OCI-M2 (cell line): ENCODE measurements around the gene DOCK4.
A peak's percentile ranks its signal among the peaks of the same experiment; 100 is the strongest.

Experiments
- DNase-seq: peaks from one replicate; lab custom pipeline; 2025; ENCODE audit not compliant: unreplicated experiment; lab: John Stamatoyannopoulos, UW

The DOCK4 gene

GRCh38 chr7:112223310-112223709 lies 17.1 kb upstream of the DOCK4 start:
- no peak for DNase-seq

- no peak for DNase-seq
These were observed 14.8 kb upstream of the DOCK4 start for GRCh38 chr7:112220877-112221434.

GRCh38 chr7:112215787-112216186 lies 9.6 kb upstream of the DOCK4 start:
- no peak for DNase-seq

DNA sequence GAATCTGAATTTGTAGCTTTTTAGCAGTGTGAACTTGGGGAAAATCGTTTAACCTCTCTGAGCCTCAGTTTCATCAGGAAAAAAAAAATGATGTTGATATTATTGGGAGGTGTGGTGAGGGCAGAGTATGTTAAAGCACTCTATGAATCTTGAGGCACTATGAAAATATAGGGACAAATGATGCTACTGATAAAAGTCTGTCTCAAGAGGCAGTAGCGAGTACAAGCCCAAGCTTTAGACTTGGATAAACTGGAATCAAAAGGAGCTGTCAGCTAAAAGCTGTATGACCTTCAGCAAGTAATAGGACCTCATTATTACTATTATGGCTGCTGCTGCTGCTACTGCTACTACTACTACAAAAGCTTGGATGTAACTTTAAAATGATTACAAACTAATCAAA lies 8.7 kb upstream of the DOCK4 start:
- no peak for DNase-seq

GRCh38 chr7:112214268-112214667 lies 8.1 kb upstream of the DOCK4 start:
- no peak for DNase-seq

DNA sequence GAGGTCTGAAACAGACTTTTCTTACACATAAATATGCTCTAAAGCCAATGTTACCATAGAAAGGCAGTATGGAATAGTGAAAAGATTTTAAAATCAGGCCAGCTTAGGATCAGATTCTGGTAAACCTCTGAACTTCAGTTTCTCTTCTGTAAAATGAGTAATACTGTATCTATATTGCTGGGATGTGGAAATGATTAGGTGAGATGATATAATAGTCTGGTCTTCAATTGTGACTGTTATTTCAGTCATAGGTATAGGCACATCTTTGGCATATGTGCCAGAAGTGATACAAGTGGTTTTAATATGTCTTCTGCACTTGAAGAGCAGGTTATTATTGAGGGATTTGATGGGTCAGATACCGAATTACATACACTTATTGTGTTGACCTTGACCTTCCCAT lies 7.5 kb upstream of the DOCK4 start:
- no peak for DNase-seq

- DNase-seq = no peak
These were observed 6.4 kb upstream of the DOCK4 start for GRCh38 chr7:112212571-112212970.

- no peak for DNase-seq
These were observed 5.2 kb upstream of the DOCK4 start for GRCh38 chr7:112211348-112211907.

DNA sequence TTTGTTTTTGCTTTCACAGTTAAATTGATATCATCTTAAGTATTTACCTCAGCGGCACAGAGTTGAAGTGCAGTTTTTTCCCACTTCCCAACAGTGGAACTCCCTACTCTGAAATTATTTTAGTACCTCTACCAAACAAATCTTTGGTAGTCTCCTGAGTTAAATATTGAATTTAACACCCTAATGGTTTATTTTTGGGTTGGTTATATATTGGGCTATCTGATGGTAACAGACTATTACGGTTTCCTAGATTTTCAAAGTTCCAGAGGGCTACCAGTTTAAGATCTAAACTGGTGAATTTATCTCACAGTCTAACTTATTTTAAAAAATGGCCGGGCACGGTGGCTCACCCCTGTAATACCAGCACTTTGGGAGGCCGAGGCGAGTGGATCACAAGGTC lies 1.6 kb upstream of the DOCK4 start:
- no peak for DNase-seq

GRCh38 chr7:112206991-112207592 lies 893 bp upstream of the DOCK4 start:
- no peak for DNase-seq

GRCh38 chr7:112205343-112206237 lies 609 bp downstream of the DOCK4 start:
- DNase-seq = peak; percentile 90

DNA sequence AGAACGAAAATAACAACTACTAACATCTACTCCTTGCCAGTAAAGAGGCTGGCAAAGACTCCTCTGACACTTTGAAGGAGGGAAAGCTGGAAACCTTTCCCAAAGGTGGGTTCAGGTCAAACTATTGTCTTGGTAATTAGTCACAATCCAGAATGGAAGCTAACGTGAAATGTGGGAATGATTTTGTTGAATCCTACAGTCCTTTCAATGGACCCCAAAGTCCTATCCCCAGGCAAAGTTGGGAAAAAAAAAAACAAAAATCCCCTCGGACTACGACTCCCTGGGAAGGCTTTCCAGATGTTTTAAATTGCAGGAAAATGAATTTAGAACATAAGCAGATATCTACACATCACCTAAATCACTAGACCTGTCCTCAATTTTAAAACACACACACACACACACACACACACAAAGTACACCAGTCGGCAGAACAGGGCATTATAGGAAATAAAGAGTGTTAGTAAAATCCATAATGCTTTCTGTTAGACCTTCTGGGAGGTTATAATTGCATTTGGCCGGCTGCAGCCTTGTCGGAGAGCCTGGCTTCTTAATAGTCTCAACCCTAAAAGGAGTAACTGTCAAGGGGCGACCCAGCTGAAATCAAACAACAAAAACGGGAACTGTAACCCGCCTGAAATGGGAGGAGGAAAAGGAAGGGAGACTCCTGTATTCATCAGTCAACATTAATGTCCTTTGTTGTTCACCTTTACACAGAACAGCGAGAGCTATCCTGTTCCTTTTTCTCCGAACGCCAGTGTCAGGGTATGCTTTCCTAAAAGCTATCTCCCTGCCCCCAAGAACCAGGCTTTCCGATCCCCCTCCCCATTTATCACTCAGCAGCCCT lies 1.5 kb downstream of the DOCK4 start:
- DNase-seq = peak; percentile 75

DNA sequence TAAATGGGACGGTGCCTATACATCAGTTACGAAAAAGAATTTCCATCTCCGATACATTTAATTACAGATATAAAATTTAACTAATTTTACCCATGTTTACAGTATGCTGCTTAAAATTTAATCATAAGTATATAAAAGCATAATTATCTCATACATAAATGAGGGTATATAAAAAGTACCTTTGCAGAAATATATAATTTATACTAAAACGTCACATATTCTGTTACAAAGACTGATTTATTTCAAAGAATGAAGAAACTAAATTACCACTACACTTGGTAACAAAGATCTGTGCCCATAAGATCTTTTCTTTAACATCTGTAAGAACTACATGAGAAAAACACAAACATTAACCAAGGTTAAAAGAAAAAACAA lies 2.8 kb downstream of the DOCK4 start:
- DNase-seq = no peak

DNA sequence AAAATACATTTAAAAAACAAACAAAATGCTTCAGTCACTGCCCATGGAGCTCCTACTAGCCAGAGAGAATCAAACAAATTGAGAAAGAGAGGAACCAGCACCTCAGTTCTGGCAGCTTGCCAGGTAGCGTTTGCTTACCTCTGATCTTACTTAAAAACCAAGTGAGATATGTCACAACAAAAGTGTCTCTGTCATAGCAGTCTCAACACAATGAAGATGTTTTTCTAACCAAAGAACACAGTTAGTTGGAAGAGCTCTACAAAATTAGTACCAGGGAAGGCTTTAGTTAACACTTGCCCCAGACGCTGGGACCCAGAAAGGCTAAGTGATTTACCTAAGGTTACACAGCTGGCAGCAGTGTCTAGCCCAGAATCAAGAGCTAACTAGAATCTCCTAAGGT lies 3.4 kb downstream of the DOCK4 start:
- DNase-seq = no peak

- DNase-seq = no peak
These were observed 4.4 kb downstream of the DOCK4 start for GRCh38 chr7:112201839-112202238.

DNA sequence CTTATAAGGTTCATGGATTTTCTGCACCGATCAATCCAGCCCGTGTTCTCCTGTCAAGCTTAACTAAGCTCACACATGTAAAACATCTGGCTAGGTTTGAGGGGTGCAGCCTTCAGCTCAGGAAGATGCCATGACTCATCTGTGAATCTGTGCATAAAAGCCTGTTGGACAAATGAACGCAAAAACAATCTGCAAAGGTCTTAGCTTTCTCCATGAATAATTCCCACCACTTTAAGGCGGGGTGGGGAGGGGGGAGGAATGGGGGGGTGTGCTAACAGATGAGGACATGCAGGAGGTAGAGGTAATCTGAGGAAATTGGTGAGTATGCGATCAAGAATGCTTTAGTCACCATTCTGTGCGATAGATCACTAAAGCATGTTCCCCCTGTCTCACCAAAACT lies 4.8 kb downstream of the DOCK4 start:
- no peak for DNase-seq

DNA sequence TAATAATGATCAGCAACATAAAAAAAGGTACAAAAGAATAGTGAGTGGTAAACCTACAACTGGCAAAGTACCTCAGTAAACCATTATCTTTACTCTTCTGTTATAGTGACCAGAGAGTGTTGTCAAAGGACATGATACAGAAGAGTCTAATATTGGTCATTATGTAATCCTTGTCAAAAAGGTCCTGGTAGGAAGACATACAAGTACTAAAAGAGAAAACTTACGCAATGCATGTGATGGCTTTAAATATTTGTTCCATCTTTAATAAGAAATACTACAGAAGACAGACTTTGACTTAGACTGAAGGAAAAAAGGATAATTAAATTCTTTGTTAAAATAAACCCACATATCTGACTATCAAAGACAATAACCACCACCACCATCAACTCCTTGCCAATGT lies 6.5 kb downstream of the DOCK4 start:
- DNase-seq = no peak

GRCh38 chr7:112199035-112199655 lies 7.1 kb downstream of the DOCK4 start:
- DNase-seq = no peak

DNA sequence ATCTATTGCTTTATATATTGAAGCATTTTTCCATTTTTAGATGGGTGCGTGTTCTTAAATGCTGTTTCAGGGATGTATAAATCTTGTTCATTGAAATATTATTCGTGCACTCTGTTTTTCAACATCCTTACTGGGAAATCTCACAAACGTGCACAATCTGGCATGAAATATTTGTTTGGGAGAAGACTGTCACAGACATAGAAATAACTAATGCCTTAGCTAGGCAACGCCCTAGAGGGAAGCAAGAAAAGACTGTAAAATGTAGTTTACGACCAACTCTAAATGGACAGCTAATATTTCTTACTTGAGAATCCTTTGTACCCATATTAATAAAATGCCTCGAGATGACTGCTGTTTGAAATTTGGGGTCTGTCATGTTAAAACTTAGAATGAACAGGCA lies 8.9 kb downstream of the DOCK4 start:
- no peak for DNase-seq

DNA sequence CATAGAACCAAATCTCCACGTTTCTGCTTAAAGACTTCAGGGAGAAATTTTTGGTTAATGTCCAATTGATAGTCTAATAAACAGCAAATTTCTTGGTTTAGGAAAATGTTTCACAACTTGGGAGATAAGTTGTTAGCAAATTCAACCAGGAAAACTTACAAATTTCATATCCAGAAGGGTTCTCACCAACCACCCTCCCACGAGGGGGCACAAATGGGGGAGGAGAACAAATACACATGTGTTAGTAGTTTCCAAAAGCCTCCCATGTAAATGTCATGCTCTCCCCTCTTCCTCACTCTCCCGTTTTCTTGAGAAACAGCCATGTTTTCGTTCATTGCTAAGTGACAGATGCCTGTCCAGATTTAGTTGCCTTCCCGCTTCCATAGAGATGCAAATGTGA lies 10.5 kb downstream of the DOCK4 start:
- DNase-seq = no peak
